ENCODE data around the gene ZBTB42. TPM values are rescaled to one million over a fixed set of nuclear protein-coding genes. Genes with fewer than 3 reads are reported as not detected.

Gene ZBTB42
- total and polyA plus RNA-seq, 5 experiments from 2014 or later: 1.0 to 9.6 (median 1.8) TPM

DNA sequence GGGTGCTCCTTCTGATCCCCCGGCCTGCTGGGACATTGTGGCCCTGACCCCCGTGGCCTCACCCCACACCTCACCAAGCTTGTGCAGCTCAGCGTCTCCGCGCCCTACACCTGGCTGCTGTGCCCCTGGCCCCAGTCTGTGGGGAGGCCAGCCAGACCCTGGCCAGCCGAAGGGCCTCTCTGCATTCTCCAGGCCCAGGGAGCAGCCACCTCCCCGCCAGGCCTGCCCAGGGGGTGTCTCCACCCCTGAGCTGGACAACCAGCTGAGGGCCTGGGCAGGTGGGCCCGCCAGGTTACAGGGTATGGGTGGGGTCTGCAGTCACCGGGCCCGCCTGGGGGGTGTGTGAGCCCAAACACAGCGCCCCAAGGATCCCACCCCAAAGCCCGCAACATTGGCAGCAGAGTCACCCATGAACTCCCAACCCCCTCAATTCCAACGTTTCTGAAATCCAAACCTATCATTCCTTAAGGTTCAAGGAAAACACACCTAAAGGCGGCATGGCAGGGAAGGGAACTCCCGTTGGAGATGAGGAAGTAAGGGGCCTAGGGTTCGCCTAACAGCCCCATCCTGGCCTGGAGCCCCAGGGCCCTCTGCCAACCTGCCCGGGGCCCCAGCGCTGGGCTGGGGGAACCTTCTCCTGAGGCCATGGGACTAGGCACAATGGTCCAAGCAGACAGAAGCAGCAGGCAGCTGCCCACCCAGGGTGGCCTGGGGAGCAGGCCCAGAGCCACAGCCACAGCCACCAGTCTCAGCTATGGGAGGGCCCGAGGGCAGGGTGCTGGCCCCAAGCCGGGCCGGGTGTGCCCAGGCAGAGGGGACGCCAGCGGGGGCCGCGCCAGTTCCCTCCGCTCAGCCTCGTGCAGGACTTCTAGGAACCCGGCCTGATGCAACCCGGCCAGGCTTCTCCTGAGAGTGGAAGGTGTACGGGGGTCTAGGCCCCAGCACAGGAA lies 13.9 kb upstream of the ZBTB42 start:
- Mint-ChIP-seq H3K27ac (peak overlapping the region in 7 of 10 donors; percentile 32 to 76 (median 56)), H3K4me1 (peaks cover 8 to 36% (median 32%) of the 10 kb centered on the region in 4 donors), H3K9me3 (no peaks in the 10 kb centered on the region), H3K4me3 (peak overlapping the region in 6 of 10 donors; percentile 24 to 60 (median 56)), H3K36me3 (peaks cover 0 to 3% (median 0%) of the 10 kb centered on the region in 3 donors), H3K27me3 (no peaks in the 10 kb centered on the region)
- DNase-seq (peak in 1 of 10 donors; percentile 3), ATAC-seq (peak in 1 of 2 donors; percentile 2)
- POLR2A ChIA-PET: interaction anchor here (1.0 to 1.4 kb wide), 2 partner anchors 14 kb away, joined by 6 read pairs; partner anchors contain the start of gene ZBTB42

DNA sequence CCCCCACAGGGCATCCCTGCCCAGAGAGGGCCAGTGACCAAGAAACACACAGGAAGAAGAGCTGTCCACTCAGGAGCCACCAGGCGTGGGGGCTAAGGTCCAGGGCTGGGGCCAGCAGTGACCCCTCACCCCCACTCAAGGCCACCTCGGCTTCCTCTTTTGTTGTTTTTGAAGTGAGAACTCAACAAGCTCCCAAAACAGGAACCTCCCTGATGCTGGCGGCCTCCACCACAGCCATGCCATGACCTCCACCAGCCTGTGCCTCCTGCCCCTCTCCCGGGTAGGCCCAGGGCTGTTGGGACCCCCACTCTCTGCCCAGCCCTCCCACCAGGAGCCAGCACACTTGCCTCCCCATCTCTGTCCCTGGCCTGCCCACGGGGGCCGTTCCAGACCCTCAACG lies 13.2 kb upstream of the ZBTB42 start:
- H3K9me3 Mint-ChIP-seq: no peaks in the 10 kb centered on the region
- peak overlapping the region in 2 of 10 donors; percentile 47 to 49 for H3K4me3 Mint-ChIP-seq
- H3K27me3 Mint-ChIP-seq: no peaks in the 10 kb centered on the region
- H3K27ac Mint-ChIP-seq: peak overlapping the region in 3 of 10 donors; percentile 29 to 39 (median 37)
- H3K36me3 Mint-ChIP-seq: peaks cover 0 to 3% (median 0%) of the 10 kb centered on the region in 3 donors
- H3K4me1 Mint-ChIP-seq: peaks cover 8 to 40% (median 36%) of the 10 kb centered on the region in 4 donors
- POLR2A ChIA-PET: interaction anchor here (1.4 kb wide), 1 partner anchor 13 kb away, joined by 6 read pairs; the partner anchor contains the start of gene ZBTB42
- DNase-seq: peak in 1 of 10 donors; percentile 4
- no peak for ATAC-seq

DNA sequence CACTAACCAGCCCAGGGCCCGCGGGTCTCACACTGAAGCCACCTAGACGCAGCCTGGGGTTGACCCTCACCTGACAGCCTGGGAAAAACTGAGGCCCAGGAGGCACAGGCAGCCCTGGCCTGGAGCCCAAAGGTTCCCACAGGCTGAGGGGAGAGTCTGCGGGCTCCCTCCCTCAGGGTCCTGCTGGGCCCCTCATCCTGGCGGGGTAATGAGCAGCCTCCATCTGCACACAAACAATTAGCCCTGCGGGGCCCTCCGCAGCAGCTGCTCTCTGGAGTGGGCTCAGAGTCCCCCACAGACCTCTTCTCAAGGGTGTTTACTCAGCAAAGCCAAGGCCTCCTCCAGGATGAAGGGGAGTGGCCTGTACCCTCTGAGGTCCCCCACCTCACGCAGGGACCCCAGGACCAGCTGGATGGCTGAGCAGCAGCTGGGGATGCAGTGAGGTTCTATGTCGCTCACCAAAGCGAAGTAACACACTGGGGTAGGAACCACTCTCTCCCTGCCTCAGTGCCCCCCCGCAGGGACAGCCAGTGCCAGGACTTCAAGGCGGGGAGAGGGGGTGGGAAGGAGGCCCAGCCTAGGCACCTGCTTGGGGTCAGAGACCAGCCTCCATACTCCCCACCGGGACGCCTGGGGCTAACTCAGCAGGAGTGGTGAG lies 12.6 kb upstream of the ZBTB42 start:
- Mint-ChIP-seq H3K27me3 (no peaks in the 10 kb centered on the region), H3K9me3 (no peaks in the 10 kb centered on the region), H3K27ac (peak overlapping the region in 5 of 10 donors; percentile 18 to 50 (median 37)), H3K4me1 (peaks cover 8 to 45% (median 41%) of the 10 kb centered on the region in 4 donors), H3K36me3 (peaks cover 0 to 3% (median 0%) of the 10 kb centered on the region in 3 donors), H3K4me3 (peak overlapping the region in 2 of 10 donors; percentile 47 to 49)
- DNase-seq: peak in 1 of 10 donors; percentile 4
- no peak for ATAC-seq
- POLR2A ChIA-PET: interaction anchor here (1.4 kb wide), 1 partner anchor 12 kb away, joined by 6 read pairs; the partner anchor contains the start of gene ZBTB42

DNA sequence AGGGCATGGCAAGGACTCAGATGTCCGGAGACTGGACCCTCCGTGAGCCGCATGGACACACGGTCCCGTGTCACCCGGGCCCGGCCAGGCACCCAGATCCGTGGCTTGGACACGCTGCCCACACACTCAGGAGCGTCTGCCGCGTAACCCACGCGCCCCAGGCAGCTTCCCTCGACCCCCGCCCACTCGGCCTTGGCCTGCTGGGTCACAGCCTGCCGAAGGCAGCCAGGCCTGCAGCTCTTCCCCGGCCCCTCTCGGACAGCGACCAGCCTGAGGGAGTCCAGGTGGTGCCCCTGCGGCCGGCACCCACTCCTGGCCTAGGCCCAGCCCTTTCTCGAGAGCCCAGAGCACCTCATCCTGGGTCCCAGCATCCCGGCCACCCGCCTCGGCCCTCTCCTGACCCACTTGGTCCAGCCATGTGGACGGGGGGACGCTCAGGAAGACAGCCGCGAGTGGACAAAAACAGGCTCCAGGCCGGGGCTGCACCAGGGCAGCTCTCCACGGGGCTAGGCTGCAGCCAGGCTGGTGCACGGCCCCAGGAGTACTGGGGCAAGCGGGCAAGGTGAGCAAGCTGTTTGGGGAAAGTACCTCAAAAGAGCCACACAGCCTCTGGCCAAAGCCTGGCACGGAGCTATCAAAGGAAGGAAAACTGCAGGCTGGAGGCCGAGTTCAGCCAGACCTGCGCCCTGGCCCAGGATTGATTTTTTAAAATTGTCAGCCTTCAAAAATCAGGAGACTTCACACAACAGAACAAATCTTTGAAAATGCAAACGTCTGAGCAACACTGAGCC lies 11.8 kb upstream of the ZBTB42 start:
- H3K27me3 Mint-ChIP-seq: no peaks in the 10 kb centered on the region
- peaks cover 0 to 3% (median 0%) of the 10 kb centered on the region in 3 donors for H3K36me3 Mint-ChIP-seq
- H3K4me1 Mint-ChIP-seq: peaks cover 13 to 53% (median 49%) of the 10 kb centered on the region in 4 donors
- ATAC-seq: no peak
- peak in 1 of 10 donors; percentile 4 for DNase-seq
- POLR2A ChIA-PET: no interaction called here
- H3K27ac Mint-ChIP-seq: peak overlapping the region in 2 of 10 donors; percentile 41 to 59
- no peaks in the 10 kb centered on the region for H3K9me3 Mint-ChIP-seq
- H3K4me3 Mint-ChIP-seq: peak overlapping the region in 1 of 10 donors; percentile 34

DNA sequence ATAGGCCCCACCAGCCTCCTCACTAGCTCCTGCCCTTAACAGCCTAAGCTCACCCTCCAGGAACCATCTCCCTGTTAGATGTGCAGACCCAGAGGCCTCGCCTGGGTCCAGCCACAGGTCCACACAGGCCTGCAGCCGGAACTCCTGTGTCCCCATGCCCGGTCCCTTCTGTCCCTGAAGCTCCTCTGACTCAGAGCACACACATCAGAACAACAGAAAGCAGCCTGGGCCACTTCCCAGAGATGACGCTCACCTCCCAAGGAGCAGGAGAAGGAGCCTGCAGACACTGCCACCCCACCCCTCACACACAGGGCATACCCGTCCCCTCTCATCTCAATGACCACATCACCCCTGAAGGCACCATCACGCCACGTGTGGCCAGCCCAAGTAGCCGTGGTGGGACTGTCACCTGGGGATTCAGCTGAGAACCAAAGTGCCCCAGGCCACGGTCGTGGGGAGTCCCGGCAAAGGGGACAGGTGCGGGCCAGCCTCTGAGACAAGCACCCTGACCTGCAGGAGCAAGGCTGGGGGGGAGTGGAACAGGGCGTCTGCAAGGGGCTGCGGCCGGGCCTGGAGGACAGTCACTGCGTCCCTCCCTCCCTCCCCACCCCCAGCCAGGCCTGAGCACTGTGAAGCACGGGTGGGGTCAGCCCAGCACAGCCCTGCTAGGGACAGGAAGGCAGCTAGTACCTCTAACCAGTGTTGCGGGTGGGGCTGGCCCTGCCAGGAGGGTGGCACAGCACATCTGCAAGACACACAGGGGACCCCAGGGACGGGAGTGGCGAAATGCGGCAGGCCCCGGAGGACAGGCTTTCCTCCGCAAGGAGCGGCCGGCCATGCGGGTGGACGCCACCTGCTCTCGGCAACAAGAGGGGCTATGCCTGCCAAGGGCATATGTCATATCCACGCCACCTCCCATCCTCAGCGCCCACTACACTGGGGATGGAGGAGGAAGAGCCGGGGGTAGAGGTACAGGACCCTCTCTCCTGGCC lies 10.9 kb upstream of the ZBTB42 start:
- Mint-ChIP-seq H3K4me3 (no peak overlapping the region), H3K36me3 (peaks cover 0 to 3% (median 0%) of the 10 kb centered on the region in 3 donors), H3K27ac (peak overlapping the region in 2 of 10 donors; percentile 41 to 59), H3K4me1 (peaks cover 16 to 59% (median 55%) of the 10 kb centered on the region in 4 donors), H3K9me3 (no peaks in the 10 kb centered on the region), H3K27me3 (no peaks in the 10 kb centered on the region)
- DNase-seq: no peak
- POLR2A ChIA-PET: no interaction called here
- ATAC-seq: no peak

DNA sequence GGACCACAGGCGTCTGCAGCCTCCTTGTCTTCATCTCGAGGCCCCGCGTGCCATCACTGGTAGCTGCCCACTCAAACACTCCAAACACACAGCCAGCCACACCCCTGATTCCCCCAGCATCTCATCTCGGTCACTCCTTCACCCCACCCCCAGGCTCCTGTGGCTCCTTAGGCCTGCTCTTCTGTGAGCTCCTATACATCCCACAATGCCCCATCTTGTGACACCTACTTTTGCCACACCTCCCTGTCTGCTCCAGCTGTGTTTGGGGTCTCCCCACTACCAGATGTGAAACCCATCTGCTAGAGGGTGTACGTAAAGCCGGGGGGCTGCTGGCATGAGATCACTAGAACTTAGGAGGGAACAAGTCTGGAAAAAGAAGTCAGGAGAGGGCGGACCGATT lies 9.5 kb upstream of the ZBTB42 start:
- Mint-ChIP-seq H3K27me3 (no peaks in the 10 kb centered on the region), H3K36me3 (peaks cover 0 to 3% (median 0%) of the 10 kb centered on the region in 3 donors), H3K9me3 (no peaks in the 10 kb centered on the region), H3K4me1 (peaks cover 17 to 55% (median 50%) of the 10 kb centered on the region in 4 donors), H3K27ac (peak overlapping the region in 3 of 10 donors; percentile 8 to 63 (median 43)), H3K4me3 (peak overlapping the region in 3 of 10 donors; percentile 27 to 59 (median 50))
- ATAC-seq (no peak), DNase-seq (no peak)
- POLR2A ChIA-PET: interaction anchor here (0.6 to 1.2 kb wide), 2 partner anchors 9 to 16 kb away, joined by 3 read pairs; partner anchors contain the start of gene ZBTB42

DNA sequence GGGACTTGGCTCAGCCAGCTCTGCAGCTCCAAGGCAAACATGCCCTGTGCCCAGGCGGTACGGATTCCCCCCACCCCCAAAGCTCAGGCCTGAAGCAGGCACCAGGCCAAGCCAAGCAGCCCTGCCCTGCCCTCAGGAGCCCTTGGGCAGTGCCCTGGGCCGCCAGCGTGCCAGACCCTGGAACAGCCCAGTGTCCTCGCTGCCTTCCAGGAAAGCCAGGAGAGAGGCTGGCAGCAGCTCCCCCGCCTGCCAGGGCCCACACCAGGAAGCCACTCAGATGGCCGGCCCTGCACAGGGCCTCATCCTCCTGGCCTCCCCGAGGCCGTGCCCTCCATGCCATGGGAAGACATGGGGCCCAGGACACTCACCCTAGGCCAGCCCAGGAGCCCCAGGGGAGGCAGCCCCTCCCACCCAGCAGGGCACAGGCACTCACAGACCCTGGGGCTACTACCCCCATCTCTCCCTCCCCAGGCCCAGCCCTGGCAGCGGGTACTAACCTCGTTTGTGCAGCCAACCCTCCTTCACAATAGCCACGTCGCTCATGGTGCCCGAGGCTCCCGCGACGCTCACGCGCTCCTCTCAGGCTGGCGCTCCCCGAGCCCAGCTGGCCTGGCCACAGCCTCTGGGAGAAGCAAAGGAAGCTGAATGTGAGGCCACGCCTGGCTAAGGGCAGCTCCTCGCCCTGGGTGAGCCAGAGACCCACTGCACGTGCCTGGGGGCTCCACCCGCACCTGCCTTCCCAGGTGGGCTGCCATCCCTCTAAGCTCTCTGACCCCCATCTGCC lies 8.6 kb upstream of the ZBTB42 start:
- peaks cover 0 to 3% (median 0%) of the 10 kb centered on the region in 3 donors for H3K36me3 Mint-ChIP-seq
- DNase-seq: no peak
- POLR2A ChIA-PET: interaction anchor here (0.6 to 1.2 kb wide), 2 partner anchors 8 to 17 kb away, joined by 3 read pairs; partner anchors contain the start of gene ZBTB42
- no peak for ATAC-seq
- H3K4me1 Mint-ChIP-seq: peaks cover 15 to 56% (median 52%) of the 10 kb centered on the region in 4 donors
- peak overlapping the region in 2 of 10 donors; percentile 41 to 83 for H3K4me3 Mint-ChIP-seq
- no peaks in the 10 kb centered on the region for H3K9me3 Mint-ChIP-seq
- H3K27me3 Mint-ChIP-seq: no peaks in the 10 kb centered on the region
- peak overlapping the region in 1 of 10 donors; percentile 92 for H3K27ac Mint-ChIP-seq

DNA sequence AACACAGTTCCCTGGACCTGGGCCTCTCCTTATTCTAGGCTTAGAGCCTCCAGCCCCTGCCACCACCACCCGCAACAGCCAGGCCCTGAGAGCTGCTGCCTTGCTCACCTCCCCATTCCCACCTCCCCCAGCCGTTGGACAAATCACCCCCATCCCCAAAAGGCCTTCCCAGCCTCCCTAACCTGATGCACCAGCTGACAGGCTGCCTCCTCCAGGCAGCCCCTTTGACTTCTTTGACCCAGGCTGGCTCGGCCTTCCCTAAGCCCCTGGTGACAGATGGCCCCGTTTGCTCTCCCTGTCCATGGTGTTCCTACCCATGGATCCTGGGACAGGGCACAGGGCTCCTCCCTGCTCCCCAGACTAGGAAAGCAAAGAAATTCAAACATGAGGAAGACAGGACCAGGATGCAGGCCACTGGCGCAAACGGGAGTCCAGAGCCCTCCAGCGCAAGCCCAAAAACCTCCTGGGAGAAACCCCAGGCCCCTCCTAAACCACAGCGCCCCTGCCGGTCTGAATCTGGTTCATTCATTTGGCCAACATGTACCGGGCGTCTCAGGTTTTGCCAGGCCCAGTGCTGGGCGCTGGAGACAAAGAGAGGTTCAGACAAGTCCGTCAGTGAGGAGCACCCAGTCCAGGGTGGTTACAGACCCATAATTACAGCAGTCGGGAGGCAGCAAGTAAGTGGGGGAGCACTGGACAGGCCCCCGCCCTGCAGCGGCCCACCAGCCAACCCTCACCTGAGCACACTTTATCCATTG lies 7.8 kb upstream of the ZBTB42 start:
- POLR2A ChIA-PET: interaction anchor here (1.7 kb wide), 1 partner anchor 33 kb away, joined by 7 read pairs; no protein-coding TSS in a partner anchor
- ATAC-seq (no peak), DNase-seq (no peak)
- Mint-ChIP-seq H3K36me3 (peaks cover 0 to 3% (median 0%) of the 10 kb centered on the region in 3 donors), H3K4me3 (peak overlapping the region; percentile 76 to 93 (median 89)), H3K4me1 (peaks cover 14 to 55% (median 48%) of the 10 kb centered on the region in 4 donors), H3K27ac (peak overlapping the region in 5 of 10 donors; percentile 10 to 92 (median 86)), H3K9me3 (no peaks in the 10 kb centered on the region), H3K27me3 (no peaks in the 10 kb centered on the region)

DNA sequence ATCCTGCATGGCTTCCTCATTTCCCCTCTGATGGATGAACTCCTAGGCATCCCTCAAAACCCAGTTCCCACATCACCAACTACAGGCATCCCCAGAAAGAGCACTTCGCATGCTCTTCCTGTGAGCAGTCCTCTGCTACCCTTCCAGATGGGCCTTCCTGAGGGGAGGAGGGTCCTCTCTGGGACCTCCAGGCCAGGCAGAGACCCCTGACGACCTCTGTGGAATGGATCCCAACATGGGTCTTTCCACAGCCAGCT lies 7.3 kb upstream of the ZBTB42 start:
- no peak for ATAC-seq
- POLR2A ChIA-PET: interaction anchor here (1.7 kb wide), 1 partner anchor 32 kb away, joined by 7 read pairs; no protein-coding TSS in a partner anchor
- peaks cover 0 to 3% (median 0%) of the 10 kb centered on the region in 3 donors for H3K36me3 Mint-ChIP-seq
- no peaks in the 10 kb centered on the region for H3K9me3 Mint-ChIP-seq
- no peaks in the 10 kb centered on the region for H3K27me3 Mint-ChIP-seq
- H3K27ac Mint-ChIP-seq: peak overlapping the region in 9 of 10 donors; percentile 10 to 92 (median 84)
- H3K4me3 Mint-ChIP-seq: peak overlapping the region; percentile 76 to 93 (median 89)
- no peak for DNase-seq
- H3K4me1 Mint-ChIP-seq: peaks cover 14 to 53% (median 46%) of the 10 kb centered on the region in 4 donors
